GM12892 (cell line): ENCODE data around the gene KIFC3.

ENCODE experiments used
- POLR2A ChIP-seq: IDR thresholded peaks from 2 replicates; pipeline ENCODE4 v1.6.1; 2011; ENCODE audit warnings: low read depth, low read length, control low read depth
- TAF1 ChIP-seq: IDR thresholded peaks from 2 replicates; pipeline ENCODE4 v1.6.1; 2011; ENCODE audit warnings: low read depth, mild to moderate bottlenecking, control low read depth, low read length, borderline replicate concordance

DNA sequence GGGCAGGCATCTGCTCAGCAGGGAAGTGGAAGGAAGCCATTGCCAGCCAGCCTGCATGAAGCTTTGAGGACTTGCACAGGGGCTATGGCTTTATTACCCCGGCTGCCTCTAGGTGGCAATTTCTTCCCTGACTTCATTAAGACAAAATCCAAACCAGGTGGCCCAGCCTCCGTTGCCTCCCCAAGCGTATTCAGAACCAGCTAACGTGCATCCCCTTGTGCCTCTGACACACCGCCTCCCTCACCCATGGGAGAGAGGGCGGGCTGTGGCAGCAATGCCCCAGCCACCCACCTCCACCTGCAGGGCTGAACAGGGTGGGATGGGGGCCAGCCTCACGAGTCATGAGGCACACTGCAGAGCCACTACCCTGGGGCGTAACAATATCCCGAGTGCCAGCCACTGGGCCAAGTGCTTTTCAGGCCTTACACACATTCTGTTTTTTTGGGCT, 6.8 kb downstream of the KIFC3 start:
- TF ChIP-seq POLR2A (no peak), TAF1 (no peak)
